Heart right ventricle (tissue), 16 donors: ENCODE data around the gene ANAPC7. TPM values are rescaled to one million over a fixed set of nuclear protein-coding genes. Genes with fewer than 3 reads are reported as not detected.

ENCODE experiments used
- ATAC-seq, 8 donors: fragments of 200-7000 bp; cut with Tn5 transposase; one replicate each; pipeline ENCODE4 v1.9.1; 2020; ENCODE audit warnings: mild to moderate bottlenecking in 8 of 8, moderate library complexity in 8 of 8, moderate number of reproducible peaks in 1 of 8
- DNase-seq, 2 donors: peaks; one replicate each; pipeline ENCODE4 v3.0.0-alpha.2; 2020
- H3K27ac ChIP-seq, 10 donors: fragments of 200-600 bp; sonication (generic) in 2 of 10; one replicate each; pipeline versions ENCODE4 v1.5.0 to v1.8.0; 2020 to 2022; ENCODE audit warnings: mild to moderate bottlenecking in 3 of 10
- H3K27me3 ChIP-seq, 7 donors: fragments of 200-600 bp; one replicate each; pipeline ENCODE4 v1.8.0; 2021 to 2022; ENCODE audit warnings: mild to moderate bottlenecking in 2 of 7
- H3K36me3 ChIP-seq, 9 donors: fragments of 200-600 bp; sonication (generic) in 1 of 9; one replicate each; pipeline versions ENCODE4 v1.5.0 to v1.8.0; 2020 to 2022; ENCODE audit warnings: mild to moderate bottlenecking in 2 of 9
- H3K4me1 ChIP-seq, 9 donors: fragments of 200-600 bp; sonication (generic) in 1 of 9; one replicate each; pipeline versions ENCODE4 v1.5.0 to v1.8.0; 2020 to 2022; ENCODE audit warnings: mild to moderate bottlenecking in 4 of 9
- H3K4me3 ChIP-seq, 10 donors: fragments of 200-600 bp; sonication (generic) in 2 of 10; one replicate each; pipeline versions ENCODE4 v1.5.0 to v1.8.0; 2020 to 2022; ENCODE audit warnings: mild to moderate bottlenecking in 7 of 10, moderate library complexity in 2 of 10
- H3K9me3 ChIP-seq, 11 donors: fragments of 200-600 bp in 10 of 11; sonication (generic) in 2 of 11; one replicate each; pipeline versions ENCODE4 v1.5.0 to v1.8.0; 2013 to 2022; ENCODE audit warnings: mild to moderate bottlenecking in 2 of 11, control low read depth in 1 of 11, moderate library complexity in 1 of 11
- CTCF ChIP-seq, 9 donors: fragments of 200-600 bp; sonication (generic) in 2 of 9; IDR thresholded peaks; one replicate each; pipeline versions ENCODE4 v1.5.0 to v1.8.0; 2021 to 2022; ENCODE audit warnings: antibody characterized with exemption in 9 of 9, mild to moderate bottlenecking in 5 of 9, moderate library complexity in 1 of 9
- WGBS, 2 donors: extraction: QIAGEN DNeasy Blood & Tissue Kit; methylation state at CpG; one replicate each; pipeline ENCODE4 v1.1.7; 2013; ENCODE audit warnings: inconsistent platforms in 1 of 2; 5-methylcytosine and 5-hydroxymethylcytosine counted together
- intact Hi-C, 10 donors: fragments of 100-400 bp; cut with DNase I; formaldehyde crosslinking; loops; one replicate each; pipeline versions ENCODE4 v1.11.1 to v1.14.2; 2022
- polyA plus RNA-seq, 2 donors: library from polyadenylated mRNA; stranded (reverse); fragments of 200-250 nt; gene quantifications; one replicate each; pipeline ENCODE4 v1.2.3, GENCODE V29; 2013
- total RNA-seq, 10 donors: library from RNA; stranded (reverse); fragmentation: NEBNext Ultra II Directional in 3 of 10; extraction: Animal tissue kit (Norgen Biotek cat#: 25700) in 3 of 10; gene quantifications; one replicate each; pipeline versions ENCODE4 v1.2.1 to v1.2.4, GENCODE V29; 2021 to 2023
- donor health status: Arrhythmogenic right ventricular cardiomyopathy.
- donor health status: ischemic (EF 13 %, LVEDD 7.1; RV severe dilation, severe dysfunction).
- donor health status: healthy with polysubstance abuse.
- donor health status: DM: no; HTN: yes; CAD: no.
- donor health status: DM: no; HTN: no; CAD: no.
- donor health status: ischemic (EF 25% LVEDD 6.9; RV normal size, moderate dysfunction).
- donor health status: ischemic (EF 25% LVEDD 5.7; RV mildly dilated, moderate dysfunction).
- donor health status: healthy.
- donor health status: DM: yes; HTN: yes; CAD: no.
- donor health status: Ischemic cardiomyopathy.
- donor health status: ischemic (EF 35%, LVEDD 5.7; RV mildly dilated, moderate dysfunction).
- donor health status: nonischemic (EF 11% LVEDD 7.7; RV severe dilation, severe dysfunction).
- donor health status: DM: yes; HTN: yes; CAD: no.
- donor health status: PGD.
- donor health status: ischemic (EF 29% LVEDD 5.4; RV normal size, mild dysfunction).
- donor health status: nonischemic (EF 23%, LVEDD 6.1; RV moderate dilation, normal function).

Gene ANAPC7
- total and polyA plus RNA-seq, 12 donors = 28.9 to 54.6 (median 35.3) TPM

DNA sequence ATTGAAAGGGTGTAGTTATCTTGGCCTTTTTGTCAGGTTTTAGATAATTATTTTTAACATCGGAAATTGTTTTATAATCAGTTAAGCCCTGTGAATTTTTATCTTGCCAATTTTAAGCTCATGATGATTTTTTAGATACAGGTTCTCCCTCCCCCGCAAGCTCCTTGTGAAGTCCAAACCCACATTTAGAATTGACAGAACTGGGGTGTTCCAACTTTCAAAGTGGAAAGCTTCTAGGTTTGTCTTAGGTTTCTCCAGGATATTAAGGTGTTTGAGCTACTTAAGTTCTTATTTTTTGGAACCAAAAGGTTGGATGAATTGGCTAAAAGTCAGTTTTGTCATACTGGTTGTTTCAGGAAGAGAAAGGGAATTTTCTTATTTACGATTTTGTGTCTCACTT, 73.4 kb downstream of the ANAPC7 start:
- Histone ChIP-seq H3K4me3 (no peak overlapping the region), H3K27ac (peak overlapping the region in 2 of 10 donors; percentile 9 to 10), H3K36me3 (peaks cover 7 to 100% (median 72%) of the 10 kb centered on the region in 9 donors), H3K9me3 (no peaks in the 10 kb centered on the region), H3K27me3 (no peaks in the 10 kb centered on the region), H3K4me1 (peaks cover 0 to 82% (median 33%) of the 10 kb centered on the region in 9 donors)
- ATAC-seq (no peak), DNase-seq (no peak)
- intact Hi-C loops = loop anchor here in 1 of 10 donors (5.0 kb wide), 1 partner anchor 233 kb away; no protein-coding TSS in a partner anchor
- WGBS, 2 donors = 49 to 62% methylated on average over 3 of the region's 3 CpGs
- no peak for TF ChIP-seq CTCF (IDR thresholded peaks at IDR 0.05)

DNA sequence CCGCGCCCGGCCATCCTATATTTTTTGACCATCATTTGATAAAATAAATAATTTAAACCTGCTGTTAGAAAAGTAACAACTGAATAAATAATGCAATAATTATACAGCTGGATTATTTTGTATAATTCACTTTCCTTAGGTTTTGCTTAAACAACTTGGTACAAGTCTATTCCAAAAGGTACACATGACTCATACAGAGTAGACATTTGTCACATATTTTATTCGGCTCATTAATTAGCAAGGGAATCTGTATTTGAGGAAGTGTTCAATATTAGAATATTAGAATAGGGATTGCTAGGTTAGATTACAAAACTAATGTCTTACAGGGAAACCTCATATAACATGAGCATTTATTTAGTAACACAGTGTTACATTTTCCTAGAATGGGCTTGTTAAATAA, 73.8 kb downstream of the ANAPC7 start:
- ATAC-seq = no peak
- no peak for DNase-seq
- Histone ChIP-seq H3K27ac (no peak overlapping the region), H3K9me3 (no peaks in the 10 kb centered on the region), H3K4me1 (peaks cover 0 to 86% (median 33%) of the 10 kb centered on the region in 9 donors), H3K36me3 (peaks cover 7 to 100% (median 68%) of the 10 kb centered on the region in 9 donors), H3K27me3 (no peaks in the 10 kb centered on the region), H3K4me3 (no peak overlapping the region)
- TF ChIP-seq CTCF (IDR thresholded peaks at IDR 0.05) = no peak
- intact Hi-C loops = loop anchor here in 2 of 10 donors (5.0 kb wide), 2 partner anchors 52 to 232 kb away; no protein-coding TSS in a partner anchor
- 79 to 80% methylated on average over 4 of the region's 4 CpGs for WGBS, 2 donors

Other genes starting within 250 kb of the ANAPC7 start
- 1,000 to 10,000 TPM; 1,003 to 4,750 (median 1,632) TPM for gene ATP2A2, start 122.5 kb downstream of the ANAPC7 start, total RNA-seq
- gene ATP2A2, start 122.5 kb downstream of the ANAPC7 start, polyA plus RNA-seq = 100 to 1,000 TPM; 316 to 678 TPM
- 100 to 1,000 TPM in 2 of 10 donors, 10 to 100 TPM in 8; 71.9 to 168 (median 82.6) TPM for gene ARPC3, start 46.6 kb upstream of the ANAPC7 start, total RNA-seq
- 100 to 1,000 TPM; 195 to 212 TPM for gene ARPC3, start 46.6 kb upstream of the ANAPC7 start, polyA plus RNA-seq
- 10 to 100 TPM; 25.3 to 37.5 (median 31.1) TPM for gene GPN3, start 64.5 kb upstream of the ANAPC7 start, total RNA-seq
- 10 to 100 TPM in 1 of 2 donors, 1 to 10 TPM in 1; 9.4 to 46.7 TPM for gene GPN3, start 64.5 kb upstream of the ANAPC7 start, polyA plus RNA-seq
- 1 to 10 TPM; 2.4 to 9.2 (median 5.4) TPM for gene FAM216A, start 65.1 kb upstream of the ANAPC7 start, total RNA-seq
- 10 to 100 TPM in 1 of 2 donors, 1 to 10 TPM in 1; 8.1 to 27.2 TPM for gene FAM216A, start 65.1 kb upstream of the ANAPC7 start, polyA plus RNA-seq
- gene VPS29, start 98.4 kb upstream of the ANAPC7 start, total RNA-seq = 100 to 1,000 TPM in 2 of 10 donors, 10 to 100 TPM in 8; 83.7 to 117 (median 91.5) TPM
- 100 to 1,000 TPM in 1 of 2 donors, 10 to 100 TPM in 1; 84.0 to 175 TPM for gene VPS29, start 98.4 kb upstream of the ANAPC7 start, polyA plus RNA-seq
- gene RAD9B, start 98.6 kb upstream of the ANAPC7 start, total RNA-seq = 1 to 10 TPM in 4 of 10 donors, under 1 TPM in 6; 0.23 to 1.6 (median 0.95) TPM
- 1 to 10 TPM in 1 of 2 donors, not detected in 1; 4.9 TPM for gene RAD9B, start 98.6 kb upstream of the ANAPC7 start, polyA plus RNA-seq
- gene PPTC7, start 179.6 kb upstream of the ANAPC7 start, total RNA-seq = 100 to 1,000 TPM in 1 of 10 donors, 10 to 100 TPM in 9; 66.0 to 162 (median 79.4) TPM
- 10 to 100 TPM; 18.9 to 20.4 TPM for gene PPTC7, start 179.6 kb upstream of the ANAPC7 start, polyA plus RNA-seq
- gene TCTN1, start 210.4 kb upstream of the ANAPC7 start, total RNA-seq = 10 to 100 TPM; 14.2 to 31.9 (median 25.2) TPM
- gene TCTN1, start 210.4 kb upstream of the ANAPC7 start, polyA plus RNA-seq = 10 to 100 TPM; 16.2 to 49.6 TPM